SK-N-MC (cell line): ENCODE measurements around the gene PRKAR1B.
"Not testable (repeated sequence)": the region's sequence is repeated elsewhere in the genome, so short reads cannot be mapped to it uniquely, and the experiment has no call there.

Experiments
- DNase-seq: peaks from one replicate; pipeline ENCODE4 v3.0.0-alpha.2; 2011; ENCODE audit warnings: low read depth, low spot score
- H3K27ac ChIP-seq: fragments of 200-600 bp; sonication (generic); 2 replicates; pipeline ENCODE4 v1.5.1; 2016; ENCODE audit warnings: mixed run types
- H3K36me3 ChIP-seq: fragments of 200-600 bp; sonication (generic); 2 replicates; pipeline ENCODE4 v1.6.1; 2017; ENCODE audit warnings: antibody characterized with exemption, low read length, mixed read lengths; ENCODE audit not compliant: insufficient read depth
- H3K4me3 ChIP-seq: fragments of 200-600 bp; sonication (generic); 2 replicates; pipeline ENCODE4 v1.5.1; 2016
- H3K9ac ChIP-seq: fragments of 200-600 bp; sonication (generic); 2 replicates; pipeline ENCODE4 v1.8.0; 2017; ENCODE audit warnings: mixed run types, mixed read lengths; ENCODE audit not compliant: insufficient read length
- H3K9me3 ChIP-seq: fragments of 200-600 bp; sonication (generic); 2 replicates; pipeline ENCODE4 v1.6.1; 2017; ENCODE audit warnings: low read depth, mild to moderate bottlenecking, antibody characterized with exemption, low read length, moderate library complexity, mixed read lengths
- EZH2 ChIP-seq: fragments of 200-600 bp; sonication (generic); IDR thresholded peaks from one replicate; pipeline ENCODE4 v1.6.1; 2017; ENCODE audit warnings: antibody characterized with exemption
- FOXP2 ChIP-seq: optimal IDR thresholded peaks from 2 replicates; pipeline ENCODE3; 2011; ENCODE audit warnings: mild to moderate bottlenecking, moderate library complexity; ENCODE audit not compliant: insufficient read depth; ENCODE audit errors: extremely low read length, control extremely low read depth
- POLR2AphosphoS5 ChIP-seq: IDR thresholded peaks from 2 replicates; pipeline ENCODE4 v1.6.1; 2012; ENCODE audit warnings: mild to moderate bottlenecking, low read depth, low read length, borderline replicate concordance

The PRKAR1B gene

DNA sequence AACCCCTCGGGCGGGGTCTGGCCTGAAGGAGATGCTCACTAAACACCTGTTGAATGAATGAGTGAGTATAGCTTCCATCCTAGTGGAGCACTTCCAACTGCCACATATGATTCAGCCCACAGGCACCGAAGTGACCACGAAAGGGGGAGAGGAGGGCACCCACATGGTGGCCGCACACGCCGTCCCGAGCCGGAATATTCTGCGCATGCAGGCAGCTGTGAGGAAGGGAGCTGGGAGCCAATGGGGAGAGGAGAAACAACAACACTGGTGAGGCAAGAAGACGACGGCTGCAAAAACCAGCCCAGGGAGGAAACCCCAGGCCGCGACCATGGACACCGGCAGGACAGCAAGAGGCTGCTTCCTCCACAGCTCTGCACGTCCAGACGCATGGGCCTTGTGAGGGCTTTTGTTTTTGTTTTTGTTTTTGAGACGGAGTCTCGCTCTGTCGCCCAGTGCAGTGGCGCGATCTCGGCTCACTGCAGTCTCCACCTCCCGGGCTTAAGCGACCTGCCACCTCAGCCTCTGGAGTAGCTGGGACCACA is 67.7 kb downstream of the PRKAR1B start:
- Histone ChIP-seq H3K4me3 (no peak overlapping the region), H3K27ac (no peak overlapping the region), H3K9me3 (no peaks in the 10 kb centered on the region), H3K9ac (no peak overlapping the region), H3K36me3 (no peaks in the 10 kb centered on the region)
- no peak for DNase-seq
- TF ChIP-seq EZH2 (no peak), FOXP2 (no peak), POLR2AphosphoS5 (no peak)

DNA sequence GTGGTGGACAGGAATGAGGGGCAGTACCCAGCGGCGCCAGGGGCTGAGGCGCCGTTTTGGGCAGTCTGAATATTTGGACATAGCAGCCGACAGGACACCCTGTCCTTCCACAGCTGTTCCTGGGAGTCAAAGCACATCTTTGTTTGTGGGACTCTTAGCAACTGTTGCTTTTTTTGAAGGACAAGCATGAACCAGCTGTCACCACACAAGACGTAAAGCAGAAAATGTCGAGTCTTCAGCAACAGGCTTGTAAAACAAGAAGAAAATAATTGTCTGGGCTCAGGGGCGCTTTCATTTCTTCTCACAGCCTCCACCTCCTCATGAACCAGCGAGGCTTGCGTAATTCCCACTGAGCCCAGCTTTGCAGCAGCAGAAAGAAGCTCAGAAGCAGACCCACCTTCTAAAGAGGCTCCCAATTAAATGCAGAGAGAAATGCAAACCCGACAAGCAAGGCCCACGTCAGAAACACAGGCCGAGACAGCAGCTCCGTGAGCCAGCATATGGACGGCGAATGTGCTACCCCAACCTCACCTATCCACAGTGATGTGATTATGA is 69.4 kb downstream of the PRKAR1B start:
- no peak for DNase-seq
- Histone ChIP-seq H3K36me3 (no peaks in the 10 kb centered on the region), H3K27ac (no peak overlapping the region), H3K4me3 (no peak overlapping the region), H3K9me3 (no peaks in the 10 kb centered on the region), H3K9ac (no peak overlapping the region)
- TF ChIP-seq POLR2AphosphoS5: no peak
- no peak for TF ChIP-seq FOXP2
- TF ChIP-seq EZH2: no peak

DNA sequence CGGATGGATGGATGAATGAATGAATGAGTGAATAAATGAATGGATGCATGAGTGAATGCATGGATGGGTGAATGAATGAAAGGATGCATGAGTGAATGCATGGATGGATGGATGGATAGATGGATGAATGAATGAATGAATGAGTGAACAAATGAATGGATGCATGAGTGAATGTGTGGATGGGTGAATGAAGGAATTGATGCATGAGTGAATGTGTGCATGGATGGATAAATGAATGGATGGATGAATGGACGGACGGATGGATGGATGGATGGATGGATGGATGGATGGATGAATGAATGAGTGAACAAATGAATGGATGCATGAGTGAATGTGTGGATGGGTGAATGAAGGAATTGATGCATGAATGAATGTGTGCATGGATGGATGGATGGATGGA is 70.1 kb downstream of the PRKAR1B start:
- H3K9ac ChIP-seq, H3K9me3 ChIP-seq, H3K4me3 ChIP-seq, H3K36me3 ChIP-seq, DNase-seq, H3K27ac ChIP-seq: not testable (repeated sequence)

DNA sequence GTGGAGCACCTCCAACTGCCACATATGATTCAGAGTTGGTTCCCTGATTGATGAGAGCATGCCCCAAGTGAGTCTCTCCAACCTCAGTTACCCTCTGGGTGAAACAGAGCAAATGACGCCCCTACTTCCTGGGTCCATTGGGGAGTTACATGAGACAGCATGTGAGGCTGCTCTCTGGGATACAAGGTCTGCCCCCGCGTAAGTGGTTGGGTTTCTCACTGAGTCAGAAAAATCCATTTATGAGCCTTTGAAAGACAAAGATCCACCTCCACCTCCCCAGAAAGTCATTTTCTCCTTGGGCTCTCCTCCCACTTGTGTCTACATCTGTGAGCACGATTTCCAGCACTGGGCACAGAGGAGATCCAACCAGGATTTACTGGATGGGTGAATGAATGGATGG is 71.3 kb downstream of the PRKAR1B start:
- Histone ChIP-seq H3K9ac (no peak overlapping the region), H3K36me3 (no peaks in the 10 kb centered on the region), H3K27ac (no peak overlapping the region), H3K4me3 (no peak overlapping the region), H3K9me3 (no peaks in the 10 kb centered on the region)
- TF ChIP-seq POLR2AphosphoS5 (no peak), FOXP2 (no peak), EZH2 (no peak)
- DNase-seq: no peak

DNA sequence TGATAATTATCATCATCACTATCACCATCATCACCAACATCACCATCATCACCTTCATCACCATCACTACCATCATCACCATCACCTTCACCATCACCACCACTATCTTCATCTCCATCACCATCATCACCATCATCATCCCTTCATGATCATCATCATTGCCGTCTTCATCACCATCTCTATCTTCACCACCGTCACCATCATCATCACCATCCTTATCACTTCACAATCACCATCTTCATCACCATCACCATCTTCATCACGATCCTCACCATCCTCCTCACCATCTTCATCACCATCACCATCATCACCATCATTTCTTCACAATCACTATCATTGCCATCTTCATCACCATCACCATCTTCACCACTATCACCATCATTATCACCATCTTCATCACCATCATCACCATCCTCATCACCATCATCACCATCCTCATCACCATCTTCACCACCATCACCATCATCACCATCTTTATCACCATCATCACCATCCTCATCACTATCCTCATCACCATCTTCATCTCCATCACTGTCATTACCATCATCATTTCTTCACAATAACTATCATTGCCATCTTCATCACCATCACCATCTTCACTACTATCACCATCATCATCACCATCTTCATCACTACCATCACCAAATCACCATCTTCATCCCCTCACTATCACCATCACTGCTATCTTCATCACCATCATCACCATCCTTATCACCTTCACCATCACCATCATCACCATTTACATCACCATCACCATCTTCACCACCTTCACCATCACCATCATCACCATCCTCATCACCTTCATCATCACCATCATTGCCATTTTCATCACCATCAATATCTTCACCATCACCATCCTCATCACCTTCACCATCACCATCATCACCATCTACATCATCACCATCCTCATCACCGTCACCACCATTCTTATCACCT is 73.0 kb downstream of the PRKAR1B start:
- Histone ChIP-seq H3K9me3 (no peaks in the 10 kb centered on the region), H3K36me3 (no peaks in the 10 kb centered on the region), H3K27ac (no peak overlapping the region), H3K4me3 (no peak overlapping the region), H3K9ac (no peak overlapping the region)
- no peak for DNase-seq
- no peak for TF ChIP-seq EZH2
- no peak for TF ChIP-seq FOXP2
- TF ChIP-seq POLR2AphosphoS5: no peak

DNA sequence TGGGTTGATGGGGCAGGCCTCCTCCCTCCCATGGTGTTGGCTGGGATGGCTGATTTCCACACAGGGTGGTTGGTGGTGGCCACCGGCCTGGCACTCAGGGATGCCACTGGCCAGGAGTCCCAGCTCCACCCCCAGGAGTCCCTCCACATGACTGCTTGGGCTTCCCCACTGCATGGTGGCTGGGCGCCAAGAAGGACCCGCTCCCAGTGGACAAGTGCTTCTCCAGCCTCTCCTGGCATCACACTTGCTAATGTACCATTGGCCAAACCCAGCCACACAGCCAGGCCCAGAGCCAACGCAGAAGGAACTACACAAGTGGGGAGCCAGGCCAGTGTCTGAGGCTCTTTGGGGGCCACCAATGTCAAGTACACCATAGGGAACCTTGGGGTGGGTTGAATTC is 74.2 kb downstream of the PRKAR1B start:
- Histone ChIP-seq H3K36me3 (no peaks in the 10 kb centered on the region), H3K27ac (no peak overlapping the region), H3K9ac (no peak overlapping the region), H3K9me3 (no peaks in the 10 kb centered on the region), H3K4me3 (no peak overlapping the region)
- no peak for DNase-seq
- no peak for TF ChIP-seq FOXP2
- TF ChIP-seq EZH2: no peak
- no peak for TF ChIP-seq POLR2AphosphoS5

DNA sequence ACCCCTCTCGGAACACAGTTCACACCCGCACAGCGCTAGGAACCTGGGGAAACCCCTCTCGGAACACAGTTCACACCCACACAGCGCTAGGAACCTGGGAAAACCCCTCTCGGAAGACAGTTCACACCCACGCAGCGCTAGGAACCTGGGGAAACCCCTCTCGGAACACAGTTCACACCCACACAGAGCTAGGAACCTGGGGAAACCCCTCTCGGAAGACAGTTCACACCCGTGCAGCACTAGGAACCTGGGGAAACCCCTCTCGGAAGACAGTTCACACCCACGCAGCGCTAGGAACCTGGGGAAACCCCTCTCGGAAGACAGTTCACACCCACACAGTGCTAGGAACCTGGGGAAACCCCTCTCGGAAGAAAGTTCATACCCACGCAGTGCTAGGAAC is 74.9 kb downstream of the PRKAR1B start:
- H3K9me3 ChIP-seq, H3K27ac ChIP-seq, H3K9ac ChIP-seq, H3K4me3 ChIP-seq, DNase-seq, H3K36me3 ChIP-seq: not testable (repeated sequence)

DNA sequence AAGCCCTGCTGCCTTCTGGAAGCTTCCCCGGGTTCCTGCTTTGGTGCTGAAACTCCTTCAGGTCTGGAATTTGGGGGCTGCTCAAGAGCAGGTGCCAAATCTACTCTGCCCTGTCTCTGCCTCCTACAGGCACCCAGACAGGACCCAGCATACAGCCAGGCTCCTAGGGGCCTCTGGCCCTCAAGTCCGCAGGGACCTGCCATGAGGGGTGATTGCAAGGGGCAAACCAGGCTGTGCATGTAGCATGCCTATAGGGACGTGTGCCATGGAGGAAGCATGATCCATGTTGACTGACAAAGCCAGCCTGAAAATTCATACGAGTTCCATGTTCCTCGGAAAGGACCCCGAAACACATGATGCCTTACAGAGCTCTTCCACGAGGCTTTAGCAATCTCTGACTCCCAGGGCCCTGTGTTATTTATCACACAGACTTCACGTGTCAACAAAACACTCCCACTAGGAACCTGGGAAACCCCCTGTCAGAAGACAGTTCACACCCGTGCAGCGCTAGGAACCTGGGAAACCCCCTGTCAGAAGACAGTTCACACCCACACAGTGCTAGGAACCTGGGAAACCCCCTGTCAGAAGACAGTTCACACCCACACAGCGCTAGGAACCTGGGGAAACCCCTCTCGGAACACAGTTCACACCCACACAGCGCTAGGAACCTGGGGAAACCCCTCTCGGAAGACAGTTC is 75.9 kb downstream of the PRKAR1B start:
- Histone ChIP-seq H3K9me3 (no peaks in the 10 kb centered on the region), H3K9ac (no peak overlapping the region), H3K36me3 (no peaks in the 10 kb centered on the region), H3K27ac (no peak overlapping the region), H3K4me3 (no peak overlapping the region)
- no peak for DNase-seq
- TF ChIP-seq POLR2AphosphoS5 (no peak), FOXP2 (no peak), EZH2 (no peak)
